Measurements from ENCODE around the gene MYO1H. TPM values are rescaled to one million over a fixed set of nuclear protein-coding genes. Genes with fewer than 3 reads are reported as not detected.

The MYO1H gene
- total and polyA plus RNA-seq, 2 of the 8 experiments (the other 6 are each of a cell fraction or from before 2014, with no cell fraction given): 0.03 TPM; not detected in 1

GRCh38 chr12:109467978-109468676 is 120.4 kb downstream of the MYO1H start (continued):
- TF ChIP-seq, protein P1, sequence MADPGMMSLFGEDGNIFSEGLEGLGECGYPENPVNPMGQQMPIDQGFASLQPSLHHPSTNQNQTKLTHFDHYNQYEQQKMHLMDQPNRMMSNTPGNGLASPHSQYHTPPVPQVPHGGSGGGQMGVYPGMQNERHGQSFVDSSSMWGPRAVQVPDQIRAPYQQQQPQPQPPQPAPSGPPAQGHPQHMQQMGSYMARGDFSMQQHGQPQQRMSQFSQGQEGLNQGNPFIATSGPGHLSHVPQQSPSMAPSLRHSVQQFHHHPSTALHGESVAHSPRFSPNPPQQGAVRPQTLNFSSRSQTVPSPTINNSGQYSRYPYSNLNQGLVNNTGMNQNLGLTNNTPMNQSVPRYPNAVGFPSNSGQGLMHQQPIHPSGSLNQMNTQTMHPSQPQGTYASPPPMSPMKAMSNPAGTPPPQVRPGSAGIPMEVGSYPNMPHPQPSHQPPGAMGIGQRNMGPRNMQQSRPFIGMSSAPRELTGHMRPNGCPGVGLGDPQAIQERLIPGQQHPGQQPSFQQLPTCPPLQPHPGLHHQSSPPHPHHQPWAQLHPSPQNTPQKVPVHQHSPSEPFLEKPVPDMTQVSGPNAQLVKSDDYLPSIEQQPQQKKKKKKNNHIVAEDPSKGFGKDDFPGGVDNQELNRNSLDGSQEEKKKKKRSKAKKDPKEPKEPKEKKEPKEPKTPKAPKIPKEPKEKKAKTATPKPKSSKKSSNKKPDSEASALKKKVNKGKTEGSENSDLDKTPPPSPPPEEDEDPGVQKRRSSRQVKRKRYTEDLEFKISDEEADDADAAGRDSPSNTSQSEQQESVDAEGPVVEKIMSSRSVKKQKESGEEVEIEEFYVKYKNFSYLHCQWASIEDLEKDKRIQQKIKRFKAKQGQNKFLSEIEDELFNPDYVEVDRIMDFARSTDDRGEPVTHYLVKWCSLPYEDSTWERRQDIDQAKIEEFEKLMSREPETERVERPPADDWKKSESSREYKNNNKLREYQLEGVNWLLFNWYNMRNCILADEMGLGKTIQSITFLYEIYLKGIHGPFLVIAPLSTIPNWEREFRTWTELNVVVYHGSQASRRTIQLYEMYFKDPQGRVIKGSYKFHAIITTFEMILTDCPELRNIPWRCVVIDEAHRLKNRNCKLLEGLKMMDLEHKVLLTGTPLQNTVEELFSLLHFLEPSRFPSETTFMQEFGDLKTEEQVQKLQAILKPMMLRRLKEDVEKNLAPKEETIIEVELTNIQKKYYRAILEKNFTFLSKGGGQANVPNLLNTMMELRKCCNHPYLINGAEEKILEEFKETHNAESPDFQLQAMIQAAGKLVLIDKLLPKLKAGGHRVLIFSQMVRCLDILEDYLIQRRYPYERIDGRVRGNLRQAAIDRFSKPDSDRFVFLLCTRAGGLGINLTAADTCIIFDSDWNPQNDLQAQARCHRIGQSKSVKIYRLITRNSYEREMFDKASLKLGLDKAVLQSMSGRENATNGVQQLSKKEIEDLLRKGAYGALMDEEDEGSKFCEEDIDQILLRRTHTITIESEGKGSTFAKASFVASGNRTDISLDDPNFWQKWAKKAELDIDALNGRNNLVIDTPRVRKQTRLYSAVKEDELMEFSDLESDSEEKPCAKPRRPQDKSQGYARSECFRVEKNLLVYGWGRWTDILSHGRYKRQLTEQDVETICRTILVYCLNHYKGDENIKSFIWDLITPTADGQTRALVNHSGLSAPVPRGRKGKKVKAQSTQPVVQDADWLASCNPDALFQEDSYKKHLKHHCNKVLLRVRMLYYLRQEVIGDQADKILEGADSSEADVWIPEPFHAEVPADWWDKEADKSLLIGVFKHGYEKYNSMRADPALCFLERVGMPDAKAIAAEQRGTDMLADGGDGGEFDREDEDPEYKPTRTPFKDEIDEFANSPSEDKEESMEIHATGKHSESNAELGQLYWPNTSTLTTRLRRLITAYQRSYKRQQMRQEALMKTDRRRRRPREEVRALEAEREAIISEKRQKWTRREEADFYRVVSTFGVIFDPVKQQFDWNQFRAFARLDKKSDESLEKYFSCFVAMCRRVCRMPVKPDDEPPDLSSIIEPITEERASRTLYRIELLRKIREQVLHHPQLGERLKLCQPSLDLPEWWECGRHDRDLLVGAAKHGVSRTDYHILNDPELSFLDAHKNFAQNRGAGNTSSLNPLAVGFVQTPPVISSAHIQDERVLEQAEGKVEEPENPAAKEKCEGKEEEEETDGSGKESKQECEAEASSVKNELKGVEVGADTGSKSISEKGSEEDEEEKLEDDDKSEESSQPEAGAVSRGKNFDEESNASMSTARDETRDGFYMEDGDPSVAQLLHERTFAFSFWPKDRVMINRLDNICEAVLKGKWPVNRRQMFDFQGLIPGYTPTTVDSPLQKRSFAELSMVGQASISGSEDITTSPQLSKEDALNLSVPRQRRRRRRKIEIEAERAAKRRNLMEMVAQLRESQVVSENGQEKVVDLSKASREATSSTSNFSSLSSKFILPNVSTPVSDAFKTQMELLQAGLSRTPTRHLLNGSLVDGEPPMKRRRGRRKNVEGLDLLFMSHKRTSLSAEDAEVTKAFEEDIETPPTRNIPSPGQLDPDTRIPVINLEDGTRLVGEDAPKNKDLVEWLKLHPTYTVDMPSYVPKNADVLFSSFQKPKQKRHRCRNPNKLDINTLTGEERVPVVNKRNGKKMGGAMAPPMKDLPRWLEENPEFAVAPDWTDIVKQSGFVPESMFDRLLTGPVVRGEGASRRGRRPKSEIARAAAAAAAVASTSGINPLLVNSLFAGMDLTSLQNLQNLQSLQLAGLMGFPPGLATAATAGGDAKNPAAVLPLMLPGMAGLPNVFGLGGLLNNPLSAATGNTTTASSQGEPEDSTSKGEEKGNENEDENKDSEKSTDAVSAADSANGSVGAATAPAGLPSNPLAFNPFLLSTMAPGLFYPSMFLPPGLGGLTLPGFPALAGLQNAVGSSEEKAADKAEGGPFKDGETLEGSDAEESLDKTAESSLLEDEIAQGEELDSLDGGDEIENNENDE (IDR thresholded peaks at IDR 0.05; ENCODE audit: insufficient replicate concordance, low read length): no peak
- no peak for TF ChIP-seq TAF7 (optimal IDR thresholded peaks at IDR 0.05; ENCODE audit: borderline replicate concordance, low read depth, low read length)
- no peak for TF ChIP-seq HDAC6 (IDR thresholded peaks at IDR 0.05; ENCODE audit: low read depth, low read length)
- no peak for TF ChIP-seq SP1 (IDR thresholded peaks at IDR 0.05; ENCODE audit: low read depth, low read length)
- TF ChIP-seq PHF8 (conservative IDR thresholded peaks at IDR 0.05; ENCODE audit: low read depth, low read length): no peak
- TF ChIP-seq GTF2F1 (IDR thresholded peaks at IDR 0.05; ENCODE audit: borderline replicate concordance, low read depth, low read length): no peak
- TF ChIP-seq EGR1 (IDR thresholded peaks at IDR 0.05; ENCODE audit: borderline replicate concordance, low read depth, low read length): no peak
